GM18505 (cell line): ENCODE measurements around the gene HOXA9.

Experiments used
- ATAC-seq: cut with Tn5 transposase; IDR thresholded peaks from one replicate; pipeline ENCODE4 v1.9.1; 2021; ENCODE audit not compliant: unreplicated experiment
- POLR2A ChIP-seq: IDR thresholded peaks from 4 replicates; pipeline ENCODE4 v1.6.1; 2011; ENCODE audit warnings: borderline replicate concordance; ENCODE audit not compliant: insufficient read depth, insufficient read length; ENCODE audit errors: extremely low read depth

Gene HOXA9

DNA sequence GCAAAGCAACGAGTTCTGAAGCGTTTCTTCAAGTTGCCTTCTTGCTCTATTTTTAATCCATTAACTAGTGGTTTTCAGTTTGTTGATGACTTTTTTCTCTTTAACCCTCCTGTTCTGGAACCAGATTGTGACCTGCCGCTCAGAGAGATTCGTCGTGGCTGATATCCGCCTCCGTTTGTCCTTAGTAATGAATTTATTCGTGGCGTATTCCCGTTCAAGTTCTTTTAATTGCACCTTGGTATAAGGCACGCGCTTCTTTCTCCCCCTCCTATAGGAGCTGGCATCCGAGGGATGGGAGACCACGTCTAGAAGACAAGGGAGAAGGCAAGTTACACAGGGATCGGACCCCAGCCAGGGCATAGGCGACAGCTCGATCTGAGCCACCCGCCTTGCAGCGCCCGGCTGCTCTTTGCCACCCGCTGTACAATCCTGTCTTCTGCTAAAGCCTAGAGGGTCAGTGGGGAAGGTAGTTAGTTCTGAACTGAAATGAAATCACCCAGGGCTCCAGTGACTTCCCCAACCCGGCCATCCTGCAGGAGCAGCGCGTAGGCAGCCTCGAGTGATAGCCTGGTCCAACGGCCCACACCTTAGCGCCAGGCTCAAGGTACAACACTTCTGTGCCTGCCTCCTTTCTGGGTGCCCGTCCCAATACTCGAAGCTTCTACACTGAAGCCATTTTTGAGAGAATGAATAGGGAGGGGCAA is 33.0 kb upstream of the HOXA9 start:
- ATAC-seq: no peak
- no peak for TF ChIP-seq POLR2A

DNA sequence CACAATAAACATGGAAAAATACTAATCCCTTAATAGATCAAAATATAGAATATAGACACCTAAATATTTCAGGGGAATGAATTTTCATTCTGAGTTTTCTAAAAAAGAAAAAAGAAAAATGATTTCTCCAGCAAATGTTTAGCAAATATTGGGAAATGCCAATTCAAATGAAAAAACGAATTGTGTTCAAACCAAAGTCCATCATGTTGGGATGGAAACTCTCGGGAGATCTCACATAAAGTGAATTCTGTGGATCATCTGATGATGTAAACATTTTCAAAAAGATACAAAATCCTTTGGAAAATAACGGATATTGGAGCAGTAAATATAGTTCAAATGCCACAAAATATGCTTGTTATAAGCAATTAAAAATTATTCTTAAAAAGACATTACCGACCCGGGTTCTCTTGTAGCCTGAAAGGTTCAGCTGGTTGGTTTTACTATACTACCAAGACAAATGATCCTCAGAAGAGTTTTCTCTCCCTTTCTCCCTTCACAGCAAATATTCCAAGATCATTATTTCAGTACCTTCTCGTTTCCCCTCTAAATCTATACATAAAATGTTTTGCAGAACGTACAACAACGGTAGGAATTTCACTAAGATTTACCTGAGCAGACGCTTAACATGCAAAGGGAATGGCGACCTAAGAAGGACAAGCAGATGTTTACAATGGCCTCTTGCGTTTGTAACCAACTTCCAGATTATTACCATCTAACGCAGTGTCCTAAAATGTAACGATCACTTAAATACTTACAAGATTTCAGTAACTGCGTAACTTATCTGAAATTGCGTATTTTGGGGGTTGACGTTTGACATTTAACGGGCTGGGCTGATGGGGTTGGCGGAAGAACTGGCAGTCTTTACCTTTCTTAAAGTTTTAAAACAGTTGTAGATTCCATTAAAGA is 32.1 kb upstream of the HOXA9 start:
- no peak for TF ChIP-seq POLR2A
- ATAC-seq: no peak

DNA sequence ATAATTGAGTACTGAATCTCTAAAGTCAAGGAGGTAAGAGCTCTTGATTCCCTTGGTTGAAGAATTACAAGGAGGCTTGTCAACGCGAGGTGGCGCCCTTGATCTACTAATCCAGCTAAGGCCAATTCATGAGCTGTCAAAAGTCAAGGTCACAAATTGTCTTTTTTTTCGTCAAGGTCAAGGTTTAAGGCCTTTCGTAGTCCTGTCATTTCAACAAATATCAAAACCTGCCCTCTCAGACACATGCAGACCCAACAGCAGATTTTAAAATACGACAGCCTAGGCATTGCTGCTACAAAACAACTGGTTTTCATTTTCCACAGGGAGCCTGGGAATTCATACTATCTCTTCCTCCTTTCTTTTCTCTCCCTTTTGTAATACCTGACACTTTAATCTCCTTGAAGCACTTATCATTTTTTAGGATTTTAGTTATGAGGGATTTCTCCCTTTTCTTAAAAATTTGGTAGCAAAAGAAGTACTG is 31.0 kb upstream of the HOXA9 start:
- no peak for TF ChIP-seq POLR2A
- ATAC-seq: no peak

- TF ChIP-seq POLR2A: no peak
- ATAC-seq: no peak
These were observed 29.5 kb upstream of the HOXA9 start for GRCh38 chr7:27194686-27195379.

GRCh38 chr7:27194002-27194352 is 28.6 kb upstream of the HOXA9 start:
- TF ChIP-seq POLR2A: no peak
- no peak for ATAC-seq

DNA sequence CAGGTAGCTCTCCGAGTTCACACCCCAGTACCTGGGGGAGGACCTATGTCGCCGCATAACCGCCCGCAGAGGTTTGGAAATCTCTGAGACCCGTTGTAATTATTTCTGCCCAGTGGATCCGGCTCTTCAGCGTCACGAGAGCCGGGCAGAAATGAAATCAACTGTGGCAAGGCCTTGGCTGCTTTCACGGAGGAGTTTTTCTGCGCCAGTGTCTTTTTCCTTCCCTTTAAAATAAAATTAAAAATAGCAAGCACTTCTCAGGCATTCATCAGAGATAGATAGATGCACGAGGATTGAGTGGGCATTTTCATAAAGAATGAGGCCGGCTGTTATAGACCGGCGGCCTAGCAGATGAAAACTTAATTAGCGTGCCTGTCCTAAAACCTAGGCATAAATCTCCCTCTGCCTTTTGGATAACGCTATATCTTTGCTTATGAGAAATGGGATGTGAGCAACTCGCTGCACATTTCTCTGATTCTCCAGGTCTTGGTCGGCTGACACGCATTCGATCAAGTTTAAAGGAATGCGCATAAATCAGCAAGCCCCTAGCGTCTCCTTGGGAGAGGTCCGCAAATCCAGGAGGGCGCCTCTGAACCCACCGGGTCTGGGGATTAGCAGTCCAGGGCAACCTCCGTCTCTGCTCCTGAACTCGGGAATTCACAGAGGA is 28.1 kb upstream of the HOXA9 start:
- no peak for TF ChIP-seq POLR2A
- ATAC-seq: no peak

GRCh38 chr7:27192546-27193334 is 27.4 kb upstream of the HOXA9 start:
- ATAC-seq: no peak
- TF ChIP-seq POLR2A: no peak

GRCh38 chr7:27191833-27192545 is 26.7 kb upstream of the HOXA9 start:
- ATAC-seq: no peak

GRCh38 chr7:27191161-27191731 is 25.9 kb upstream of the HOXA9 start:
- ATAC-seq: no peak
- TF ChIP-seq POLR2A: no peak

More at GRCh38 chr7:27191833-27192545, 26.7 kb upstream of the HOXA9 start:
- TF ChIP-seq POLR2A: no peak

GRCh38 chr7:27189997-27190748 is 24.8 kb upstream of the HOXA9 start:
- no peak for ATAC-seq

More at GRCh38 chr7:27189997-27190748, 24.8 kb upstream of the HOXA9 start:
- no peak for TF ChIP-seq POLR2A
